WERI-Rb-1 (cell line): Measurements from ENCODE around the gene SLC22A4.
A peak's percentile ranks its signal among the peaks of the same experiment; 100 is the strongest.

ENCODE experiments used
- DNase-seq: peaks from one replicate; pipeline ENCODE4 v3.0.0-alpha.2; 2020
- H3K27ac ChIP-seq: fragments of 250-450 bp; sonication (Bioruptor Pico); 2 replicates; pipeline ENCODE4 v1.5.1; 2020; ENCODE audit warnings: mild to moderate bottlenecking, moderate library complexity
- H3K27me3 ChIP-seq: fragments of 250-450 bp; sonication (Bioruptor Pico); 2 replicates; pipeline ENCODE4 v1.5.1; 2021; ENCODE audit warnings: mild to moderate bottlenecking, low read depth, moderate library complexity; ENCODE audit not compliant: insufficient read depth, severe bottlenecking
- H3K36me3 ChIP-seq: fragments of 250-450 bp; sonication (Bioruptor Pico); 2 replicates; pipeline ENCODE4 v1.5.1; 2020; ENCODE audit warnings: mild to moderate bottlenecking, moderate library complexity
- H3K4me3 ChIP-seq: 2 replicates; pipeline ENCODE4 v1.5.1; 2011; ENCODE audit warnings: low read depth, mild to moderate bottlenecking, control low read depth, low read length
- H3K9me3 ChIP-seq: fragments of 250-450 bp; sonication (Bioruptor Pico); 2 replicates; pipeline ENCODE4 v1.5.1; 2021; ENCODE audit warnings: mild to moderate bottlenecking, moderate library complexity; ENCODE audit not compliant: severe bottlenecking
- CTCF ChIP-seq: IDR thresholded peaks from 2 replicates; pipeline ENCODE4 v1.5.1; 2011; ENCODE audit warnings: low read depth, mild to moderate bottlenecking, control low read depth, inconsistent platforms, low read length

SLC22A4 gene

GRCh38 chr5:132266031-132266835, 28.0 kb upstream of the SLC22A4 start:
- Histone ChIP-seq H3K27me3 (no peaks in the 10 kb centered on the region), H3K4me3 (no peak overlapping the region), H3K36me3 (no peaks in the 10 kb centered on the region), H3K9me3 (no peaks in the 10 kb centered on the region), H3K27ac (no peak overlapping the region)
- DNase-seq = no peak
- no peak for TF ChIP-seq CTCF

GRCh38 chr5:132266836-132267160, 27.4 kb upstream of the SLC22A4 start:
- Histone ChIP-seq H3K4me3 (no peak overlapping the region), H3K9me3 (no peaks in the 10 kb centered on the region), H3K27me3 (no peaks in the 10 kb centered on the region), H3K27ac (no peak overlapping the region), H3K36me3 (no peaks in the 10 kb centered on the region)
- no peak for DNase-seq
- no peak for TF ChIP-seq CTCF

DNA sequence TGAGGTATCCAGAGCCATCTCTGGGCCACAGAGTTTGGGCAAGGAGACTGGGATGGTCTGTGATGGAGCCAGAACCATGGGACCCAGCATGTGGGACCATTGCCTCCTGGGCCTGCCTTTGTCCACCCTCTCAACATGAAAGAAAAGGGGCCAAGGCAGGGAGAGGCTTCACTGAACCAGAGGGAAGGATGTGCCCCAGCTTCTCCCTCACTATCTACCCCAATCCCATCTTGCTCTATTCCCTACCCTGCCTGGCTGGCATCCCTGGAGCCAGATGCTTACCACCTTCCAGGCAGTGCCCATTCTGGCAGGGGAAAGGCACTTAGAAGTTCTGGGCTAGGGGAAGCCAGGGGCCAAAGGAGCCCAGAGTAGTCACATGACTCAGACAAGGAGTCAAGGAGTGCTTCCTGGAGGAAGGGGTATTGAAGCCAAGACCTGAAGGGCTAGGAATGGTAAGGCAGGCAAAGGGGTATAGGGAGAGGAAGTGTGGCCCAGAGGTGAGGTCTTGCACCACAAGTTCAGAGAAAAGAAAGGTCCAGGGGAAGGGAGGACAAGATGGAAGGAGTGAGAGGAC, 26.9 kb upstream of the SLC22A4 start:
- TF ChIP-seq CTCF = no peak
- no peaks in the 10 kb centered on the region for H3K27me3 ChIP-seq
- no peaks in the 10 kb centered on the region for H3K9me3 ChIP-seq
- no peak overlapping the region for H3K4me3 ChIP-seq
- no peak for DNase-seq
- H3K27ac ChIP-seq = no peak overlapping the region
- no peaks in the 10 kb centered on the region for H3K36me3 ChIP-seq

GRCh38 chr5:132267931-132268768, 26.0 kb upstream of the SLC22A4 start:
- peak overlapping the region; percentile 75; the same call in 1 of the 2 replicates for H3K27ac ChIP-seq
- TF ChIP-seq CTCF = no peak
- no peaks in the 10 kb centered on the region for H3K36me3 ChIP-seq
- H3K9me3 ChIP-seq = no peaks in the 10 kb centered on the region
- H3K27me3 ChIP-seq = no peaks in the 10 kb centered on the region
- DNase-seq = no peak
- no peak overlapping the region for H3K4me3 ChIP-seq

GRCh38 chr5:132268769-132269551, 25.2 kb upstream of the SLC22A4 start:
- peak overlapping the region; percentile 75 for H3K27ac ChIP-seq
- no peak for TF ChIP-seq CTCF
- peak; percentile 92 for DNase-seq
- no peaks in the 10 kb centered on the region for H3K9me3 ChIP-seq
- no peak overlapping the region for H3K4me3 ChIP-seq
- H3K27me3 ChIP-seq = no peaks in the 10 kb centered on the region
- no peaks in the 10 kb centered on the region for H3K36me3 ChIP-seq
